Suppressor macrophage treated with lipopolysaccharide for 4 hours (primary cell): Measurements from ENCODE around the gene DBX1.
"Not testable (repeated sequence)": the region's sequence is repeated elsewhere in the genome, so short reads cannot be mapped to it uniquely, and the experiment has no call there.

ENCODE experiments used
- DNase-seq: peaks from one replicate; pipeline ENCODE4 v3.0.0-alpha.2; 2020

Gene DBX1

GRCh38 chr11:20160425-20161229, at the start of gene DBX1:
TSS of gene DBX1 (minus strand) at chr11:20160475. CDS start at chr11:20160324, 151 bp downstream.
- no peak for DNase-seq

- DNase-seq = no peak
Observed at GRCh38 chr11:20208622-20209111, 48.4 kb upstream of the DBX1 start.

- no peak for DNase-seq
Observed at GRCh38 chr11:20207781-20208621, 47.7 kb upstream of the DBX1 start.

- DNase-seq = no peak
Observed at GRCh38 chr11:20205807-20206206, 45.5 kb upstream of the DBX1 start.

- DNase-seq = no peak
Observed at GRCh38 chr11:20204681-20205080, 44.4 kb upstream of the DBX1 start.

GRCh38 chr11:20203831-20204230, 43.6 kb upstream of the DBX1 start:
- DNase-seq = no peak

- DNase-seq = no peak
Observed at GRCh38 chr11:20201231-20201630, 41.0 kb upstream of the DBX1 start.

GRCh38 chr11:20200331-20200955, 40.2 kb upstream of the DBX1 start:
- DNase-seq = not testable (repeated sequence)

- no peak for DNase-seq
Observed at GRCh38 chr11:20197881-20198280, 37.6 kb upstream of the DBX1 start.

- no peak for DNase-seq
Observed at GRCh38 chr11:20194470-20194869, 34.2 kb upstream of the DBX1 start.

- DNase-seq = no peak
Observed at GRCh38 chr11:20193307-20193706, 33.0 kb upstream of the DBX1 start.

GRCh38 chr11:20192641-20193040, 32.4 kb upstream of the DBX1 start:
- DNase-seq = no peak

- DNase-seq = no peak
Observed at GRCh38 chr11:20192151-20192550, 31.9 kb upstream of the DBX1 start.

- no peak for DNase-seq
Observed at GRCh38 chr11:20178976-20179375, 18.7 kb upstream of the DBX1 start.

- DNase-seq = no peak
Observed at GRCh38 chr11:20177136-20177535, 16.9 kb upstream of the DBX1 start.

- DNase-seq = no peak
Observed at GRCh38 chr11:20172721-20173447, 12.6 kb upstream of the DBX1 start.

GRCh38 chr11:20163783-20164481, 3.7 kb upstream of the DBX1 start:
- DNase-seq = no peak

GRCh38 chr11:20162824-20163782, 2.8 kb upstream of the DBX1 start:
- DNase-seq = no peak

GRCh38 chr11:20161923-20162744, 1.9 kb upstream of the DBX1 start:
- DNase-seq = no peak
